ENCODE measurements around the gene MYO15B. TPM values are rescaled to one million over a fixed set of nuclear protein-coding genes. Genes with fewer than 3 reads are reported as not detected.
A peak's percentile ranks its signal among the peaks of the same experiment; 100 is the strongest.

The MYO15B gene
- total and polyA plus RNA-seq, 2 of the 4 experiments (the other 2 are of a cell fraction) = 0.18 to 0.65 TPM

GRCh38 chr17:75565066-75565465 is 22.5 kb upstream of the MYO15B start:
- ChIA-PET POLR2A (ENCODE audit: unreplicated experiment) (no interaction called here), CTCF (no interaction called here)
- Histone ChIP-seq H3K27me3 (ENCODE audit: control insufficient read depth, insufficient read depth, low read length) (peaks cover 35% of the 10 kb centered on the region), H3K36me3 (ENCODE audit: control insufficient read depth, insufficient read depth, low read length) (no peaks in the 10 kb centered on the region), H3K79me1 (ENCODE audit: low read depth in 1 of 2, low read length in 2 of 2) (no peaks in the 10 kb centered on the region), H3K9me3 (ENCODE audit: control insufficient read depth, insufficient read depth, low read length) (no peaks in the 10 kb centered on the region), H2AK9ac (replicated peaks; ENCODE audit: low read depth, low read length, poor library complexity) (peak overlapping the region; percentile 39), H2AFZ (replicated peaks; ENCODE audit: low read length, poor library complexity) (no peak overlapping the region), H3K4me1 (ENCODE audit: control insufficient read depth, insufficient read depth, low read length) (peaks cover 1% of the 10 kb centered on the region; the same call in 1 of the 2 replicates), H3K56ac (ENCODE audit: extremely low read depth, insufficient read depth, low read length) (no peak overlapping the region), H2BK5ac (ENCODE audit: low read depth, low read length, poor library complexity, severe bottlenecking) (no peak overlapping the region), H2BK15ac (ENCODE audit: low read depth, low read length) (no peak overlapping the region), H2BK120ac (ENCODE audit: low read depth, low read length) (no peak overlapping the region), H4K20me1 (ENCODE audit: insufficient read depth, low read length) (no peaks in the 10 kb centered on the region), H3K27ac (ENCODE audit: insufficient read depth, low read length) (no peak overlapping the region), H3K14ac (replicated peaks; ENCODE audit: low read depth, low read length) (no peak overlapping the region), H4K8ac (ENCODE audit: low read depth in 2 of 2, low read length in 2 of 2) (no peak overlapping the region), H4K91ac (ENCODE audit: insufficient read depth, low read depth, low read length) (no peak overlapping the region), H3K18ac (ENCODE audit: low read depth, low read length) (no peak overlapping the region), H3K9me1 (ENCODE audit: insufficient read depth, low read length) (no peaks in the 10 kb centered on the region), H3K4me3 (ENCODE audit: insufficient read depth, low read depth, low read length) (no peak overlapping the region), H3K23ac (ENCODE audit: low read depth, low read length) (no peak overlapping the region), H2AK5ac (ENCODE audit: low read depth, low read length) (no peak overlapping the region), H4K5ac (ENCODE audit: low read depth, low read length) (no peak overlapping the region), H2BK20ac (ENCODE audit: low read depth, low read length) (no peak overlapping the region), H3K4ac (ENCODE audit: low read depth, low read length) (no peak overlapping the region), H3K9ac (ENCODE audit: low read depth, low read length) (no peak overlapping the region), H3K4me2 (ENCODE audit: low read depth, low read length) (no peak overlapping the region)
- WGBS, 2 experiments (ENCODE audit: extremely low coverage in 2 of 2, insufficient read length in 1 of 2) = 50% methylated on average over 2 of the region's 7 CpGs; no CpG with 5 or more reads in 1 of the 2 experiments
- dilution Hi-C loops (cut with HindIII; ENCODE audit: low sequenced_read_pairs, unreplicated experiment) = no loop called here
- ATAC-seq (ENCODE audit: low read depth) = peak; percentile 57
- DNase-seq = peak; percentile 15
- TF ChIP-seq CTCF (conservative IDR thresholded peaks at IDR 0.05; ENCODE audit: low read depth, low read length) (no peak), CEBPB (IDR thresholded peaks at IDR 0.05; ENCODE audit: low read depth, low read length) (no peak), RFX5 (IDR thresholded peaks at IDR 0.05; ENCODE audit: low read depth, low read length) (no peak), FOS (IDR thresholded peaks at IDR 0.05; ENCODE audit: low read depth, low read length) (no peak), BHLHE40 (IDR thresholded peaks at IDR 0.05; ENCODE audit: low read depth, low read length) (no peak), ELK1 (IDR thresholded peaks at IDR 0.05; ENCODE audit: borderline replicate concordance, low read depth, low read length) (no peak), MXI1 (IDR thresholded peaks at IDR 0.05; ENCODE audit: borderline replicate concordance, low read depth, low read length) (no peak), MAFK (IDR thresholded peaks at IDR 0.05; ENCODE audit: low read depth, low read length) (no peak), RCOR1 (IDR thresholded peaks at IDR 0.05; ENCODE audit: insufficient replicate concordance, low read length) (no peak), RAD21 (IDR thresholded peaks at IDR 0.05; ENCODE audit: low read length) (no peak), POLR2A (IDR thresholded peaks at IDR 0.05; ENCODE audit: low read depth, low read length) (no peak), MAZ (IDR thresholded peaks at IDR 0.05; ENCODE audit: borderline replicate concordance, low read depth, low read length) (no peak), SMC3 (IDR thresholded peaks at IDR 0.05; ENCODE audit: low read depth, low read length) (no peak), CHD1 (IDR thresholded peaks at IDR 0.05; ENCODE audit: low read depth, low read length) (no peak), NFE2L2 (IDR thresholded peaks at IDR 0.05; ENCODE audit: low read depth, low read length) (no peak)
- TF ChIP-seq, protein P1, sequence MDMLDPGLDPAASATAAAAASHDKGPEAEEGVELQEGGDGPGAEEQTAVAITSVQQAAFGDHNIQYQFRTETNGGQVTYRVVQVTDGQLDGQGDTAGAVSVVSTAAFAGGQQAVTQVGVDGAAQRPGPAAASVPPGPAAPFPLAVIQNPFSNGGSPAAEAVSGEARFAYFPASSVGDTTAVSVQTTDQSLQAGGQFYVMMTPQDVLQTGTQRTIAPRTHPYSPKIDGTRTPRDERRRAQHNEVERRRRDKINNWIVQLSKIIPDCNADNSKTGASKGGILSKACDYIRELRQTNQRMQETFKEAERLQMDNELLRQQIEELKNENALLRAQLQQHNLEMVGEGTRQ (IDR thresholded peaks at IDR 0.05; ENCODE audit: low read depth, low read length) = no peak
- in situ Hi-C loops (cut with MboI; ENCODE audit: low sequenced_read_pairs) = no loop called here
- intact Hi-C loops (cut with micrococcal nuclease) = no loop called here
- BruUV-seq (replicated peaks) = no TSS peak

Measured in IMR-90 (cell line).